ENCODE results near the gene SGCB.

GRCh38 chr4:52052475-52052780 lies 14.3 kb upstream of the SGCB start:
- TF ChIP-seq CTCF (conservative IDR thresholded peaks at IDR 0.05; ENCODE audit: low read depth, low read length): no peak
- TF ChIP-seq RAD21 (IDR thresholded peaks at IDR 0.05; ENCODE audit: low read length): no peak
- TF ChIP-seq POLR2A (IDR thresholded peaks at IDR 0.05; ENCODE audit: low read depth, low read length): no peak
- TF ChIP-seq CEBPB (IDR thresholded peaks at IDR 0.05; ENCODE audit: low read depth, low read length): no peak
- TF ChIP-seq SMC3 (IDR thresholded peaks at IDR 0.05; ENCODE audit: low read depth, low read length): no peak
- TF ChIP-seq RCOR1 (IDR thresholded peaks at IDR 0.05; ENCODE audit: insufficient replicate concordance, low read length): no peak
- TF ChIP-seq RFX5 (IDR thresholded peaks at IDR 0.05; ENCODE audit: low read depth, low read length): no peak
- no peak for TF ChIP-seq NFE2L2 (IDR thresholded peaks at IDR 0.05; ENCODE audit: low read depth, low read length)
- TF ChIP-seq BHLHE40 (IDR thresholded peaks at IDR 0.05; ENCODE audit: low read depth, low read length): no peak

Data from IMR-90 (cell line).